HG03575 (cell line): ENCODE results near the gene BLCAP.
"Not testable (repeated sequence)": the region's sequence is repeated elsewhere in the genome, so short reads cannot be mapped to it uniquely, and the experiment has no call there.

ENCODE experiments used
- ATAC-seq: cut with Tn5 transposase; IDR thresholded peaks from one replicate; pipeline ENCODE4 v1.9.1; 2021; ENCODE audit not compliant: unreplicated experiment, insufficient number of reproducible peaks, low FRiP score; ENCODE audit errors: extremely low read depth

The BLCAP gene

GRCh38 chr20:37527638-37528445 is at the start of gene BLCAP:
BLCAP (minus strand) TSS chr20:37527876; CDS start chr20:37519174, 8,702 bp downstream.
- ATAC-seq, result no peak

DNA sequence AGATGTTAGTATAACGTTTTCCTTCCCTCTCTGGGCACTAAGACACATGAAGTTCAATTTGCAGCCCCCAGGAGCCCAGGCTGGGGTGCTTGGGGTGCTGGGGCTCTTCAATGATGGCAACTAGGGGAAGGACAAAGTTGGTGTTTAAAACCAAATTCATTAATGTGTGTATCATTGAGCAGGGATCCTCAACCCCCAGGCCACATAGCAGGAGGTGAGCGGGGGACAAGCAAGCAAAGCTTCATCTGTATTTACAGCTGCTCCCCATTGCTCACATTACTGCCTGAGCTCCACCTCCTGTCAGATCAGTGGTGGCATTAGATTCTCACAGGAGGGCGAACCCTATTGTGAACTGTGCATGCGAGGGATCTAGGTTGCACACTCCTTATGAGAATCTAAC is 49.8 kb upstream of the BLCAP start:
- ATAC-seq, result not testable (repeated sequence)

- no peak for ATAC-seq
Observed at GRCh38 chr20:37576911-37577310, 49.2 kb upstream of the BLCAP start.

DNA sequence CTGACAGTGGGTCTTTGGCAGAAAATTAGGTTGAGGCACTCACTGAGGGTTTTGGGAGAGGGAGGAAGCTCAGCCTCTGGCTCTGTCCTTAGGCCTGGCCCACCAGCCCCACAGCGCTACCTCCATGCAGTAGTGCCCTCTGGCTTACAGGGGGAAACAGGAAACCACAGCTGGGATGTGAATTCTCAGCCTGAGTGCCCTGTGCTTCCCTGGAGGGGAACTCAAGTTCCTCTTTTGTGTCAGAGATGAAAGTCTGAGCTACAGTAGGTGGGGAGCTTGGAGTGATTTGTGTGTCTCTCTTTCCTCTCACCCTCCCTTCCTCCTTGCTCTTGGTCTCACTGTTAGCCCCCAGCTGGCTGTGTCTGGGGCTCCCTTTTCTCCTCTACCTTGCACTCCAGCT is 48.2 kb upstream of the BLCAP start:
- ATAC-seq, result no peak

DNA sequence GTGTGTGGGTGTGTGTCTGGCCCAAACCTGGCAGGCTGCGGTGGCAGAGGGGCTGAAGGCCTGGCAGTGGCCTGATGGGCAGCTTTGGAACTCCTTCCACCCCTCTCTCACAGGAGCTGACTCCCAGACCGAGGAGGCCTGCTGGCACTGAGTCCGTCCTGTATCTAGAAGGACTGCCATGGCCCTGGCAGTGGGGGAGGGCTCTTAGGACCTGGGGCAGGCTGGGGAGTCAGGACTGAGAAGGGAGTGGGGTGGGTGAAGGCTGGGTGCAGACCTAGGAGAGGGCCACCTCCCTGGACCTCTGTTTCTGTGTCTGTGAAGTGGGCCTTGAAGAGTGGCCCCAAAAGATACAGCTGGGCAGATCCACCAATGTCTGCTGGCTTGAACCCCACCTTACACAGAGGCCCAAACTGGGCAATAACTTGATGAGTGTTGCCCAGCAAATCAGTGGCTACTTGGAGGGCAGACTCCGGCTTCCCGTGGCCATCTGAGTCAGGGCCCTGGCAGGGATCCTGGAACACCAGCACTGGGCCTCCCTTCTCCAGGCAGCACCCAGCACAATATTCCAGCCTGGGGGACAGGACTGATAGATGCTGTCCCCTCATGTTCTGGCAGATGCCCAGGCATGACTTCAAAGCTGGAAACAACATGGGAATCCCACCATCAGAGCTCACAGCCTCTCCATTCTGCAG is 46.7 kb upstream of the BLCAP start:
- ATAC-seq, result no peak

DNA sequence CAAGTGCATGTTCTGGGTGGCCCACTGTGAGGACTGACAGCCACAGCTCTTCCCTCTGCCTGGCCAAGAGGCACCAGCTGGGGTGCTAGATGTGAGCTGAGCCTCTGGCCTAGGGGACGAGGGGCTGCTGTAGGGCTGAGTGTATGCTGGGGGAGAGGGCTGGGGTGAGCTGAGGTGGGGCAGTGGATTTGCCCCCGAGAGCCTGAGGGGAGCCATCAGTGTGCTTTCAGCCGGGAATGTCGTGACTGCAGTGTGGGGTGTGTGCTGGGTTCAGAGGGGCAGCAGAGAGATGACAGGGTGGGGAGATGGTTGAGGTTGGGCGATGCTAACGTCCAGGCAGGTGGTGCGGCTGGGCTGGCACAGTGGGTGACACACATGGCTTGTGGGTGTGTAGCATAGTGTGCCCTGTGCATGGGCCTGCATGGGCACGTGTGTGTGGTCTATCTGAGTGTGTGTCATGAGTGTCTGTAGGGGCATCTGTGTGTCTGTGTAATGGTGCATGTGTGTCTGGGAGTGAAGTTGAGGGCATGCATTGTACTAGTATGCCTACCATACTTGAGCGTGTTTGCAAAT is 46.0 kb upstream of the BLCAP start:
- no peak for ATAC-seq

DNA sequence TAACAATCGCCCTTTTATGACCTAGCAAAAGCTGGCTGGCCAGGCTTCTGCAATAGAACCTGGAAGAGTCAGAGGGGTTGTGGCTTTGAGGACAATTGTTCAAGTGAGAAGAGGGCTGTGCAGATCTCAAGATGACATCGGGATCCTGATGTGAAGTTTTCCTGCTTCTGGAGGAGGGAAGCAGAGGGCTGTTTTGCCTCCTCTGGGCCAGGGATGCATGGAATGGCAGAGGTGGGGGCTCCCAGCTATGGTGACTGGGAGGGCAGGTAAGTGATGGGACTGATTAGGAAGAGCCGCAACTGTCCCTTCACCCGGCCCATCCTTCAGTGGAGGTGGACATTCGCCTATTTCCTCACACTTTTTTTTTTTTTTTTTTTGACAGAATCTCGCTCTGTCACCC is 43.4 kb upstream of the BLCAP start:
- no peak for ATAC-seq

DNA sequence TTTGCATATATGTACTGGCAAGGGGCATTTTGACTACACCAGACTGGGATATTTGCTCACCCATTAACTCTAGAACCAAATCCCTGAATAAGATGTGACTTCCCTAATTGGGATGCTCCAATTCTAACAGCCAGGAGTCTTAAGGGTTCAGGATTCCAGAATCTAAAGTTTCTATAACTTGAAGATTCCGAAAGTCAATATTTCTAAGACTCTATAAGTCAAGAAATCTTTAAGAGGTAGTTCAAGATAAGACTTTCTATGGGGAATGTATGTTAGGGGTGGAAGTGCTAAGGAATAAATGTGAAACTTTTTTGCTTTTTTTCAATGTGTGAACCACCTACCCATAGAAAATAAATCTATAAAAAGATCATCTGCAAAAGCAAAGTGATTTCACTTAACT is 42.7 kb upstream of the BLCAP start:
- no peak for ATAC-seq

DNA sequence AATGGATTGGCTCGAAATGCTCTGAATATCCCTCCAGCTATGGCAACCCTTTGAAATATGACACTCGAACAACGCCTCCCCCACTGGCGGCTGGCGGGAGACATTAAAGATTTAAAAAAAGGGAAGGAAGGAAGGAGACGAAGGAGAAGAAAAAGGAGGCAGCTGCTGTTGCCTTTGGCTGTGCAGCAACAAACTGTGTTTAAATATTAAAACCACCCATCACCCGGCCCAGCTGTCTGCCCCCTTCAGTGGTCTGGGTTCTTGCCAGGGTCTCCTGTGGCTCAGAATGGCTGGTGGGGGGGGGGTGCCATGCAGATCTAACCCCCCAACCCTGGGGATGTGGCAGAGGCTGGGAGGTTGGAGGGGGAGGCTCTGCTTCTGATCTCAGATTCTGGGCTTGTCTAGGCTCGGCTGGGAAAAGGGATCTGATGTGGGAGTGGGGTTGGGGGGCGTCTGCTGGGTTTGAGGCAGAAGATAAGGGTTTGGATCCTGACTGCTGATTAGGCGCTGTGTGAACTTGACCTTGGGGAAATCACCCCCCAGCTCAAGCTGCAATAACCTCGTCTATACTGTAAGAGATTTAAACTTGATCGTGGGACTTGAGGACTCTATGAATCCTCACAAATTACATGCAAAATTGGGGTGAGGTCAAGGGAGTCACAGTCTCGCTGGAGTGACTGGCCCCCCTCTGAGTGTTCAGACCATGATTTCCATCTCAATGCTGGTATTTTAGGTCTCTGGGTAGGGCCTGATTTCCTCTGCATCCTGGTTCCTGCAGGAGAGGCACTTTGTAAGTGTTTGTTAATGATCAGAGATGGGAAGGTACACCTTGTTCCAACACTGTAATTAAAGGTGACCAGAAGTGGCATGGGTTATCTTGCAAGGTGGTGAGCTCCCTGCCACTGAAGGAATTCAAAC is 40.3 kb upstream of the BLCAP start:
- ATAC-seq, result no peak

DNA sequence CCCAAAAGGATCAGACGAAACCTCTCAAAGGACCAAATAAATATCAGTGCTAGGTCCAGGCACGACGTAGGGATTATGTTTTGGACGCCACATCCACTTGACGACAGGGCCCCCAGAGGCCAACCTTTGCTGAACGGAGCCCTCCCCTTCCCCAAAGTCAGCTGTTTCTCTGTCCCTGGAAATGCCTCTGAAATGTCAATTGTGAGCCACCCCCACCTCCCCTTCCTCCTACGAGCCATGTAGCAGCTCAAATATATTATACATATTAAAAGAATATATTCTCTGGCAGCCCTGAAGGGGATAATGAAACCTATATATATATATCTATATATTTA is 39.6 kb upstream of the BLCAP start:
- no peak for ATAC-seq

DNA sequence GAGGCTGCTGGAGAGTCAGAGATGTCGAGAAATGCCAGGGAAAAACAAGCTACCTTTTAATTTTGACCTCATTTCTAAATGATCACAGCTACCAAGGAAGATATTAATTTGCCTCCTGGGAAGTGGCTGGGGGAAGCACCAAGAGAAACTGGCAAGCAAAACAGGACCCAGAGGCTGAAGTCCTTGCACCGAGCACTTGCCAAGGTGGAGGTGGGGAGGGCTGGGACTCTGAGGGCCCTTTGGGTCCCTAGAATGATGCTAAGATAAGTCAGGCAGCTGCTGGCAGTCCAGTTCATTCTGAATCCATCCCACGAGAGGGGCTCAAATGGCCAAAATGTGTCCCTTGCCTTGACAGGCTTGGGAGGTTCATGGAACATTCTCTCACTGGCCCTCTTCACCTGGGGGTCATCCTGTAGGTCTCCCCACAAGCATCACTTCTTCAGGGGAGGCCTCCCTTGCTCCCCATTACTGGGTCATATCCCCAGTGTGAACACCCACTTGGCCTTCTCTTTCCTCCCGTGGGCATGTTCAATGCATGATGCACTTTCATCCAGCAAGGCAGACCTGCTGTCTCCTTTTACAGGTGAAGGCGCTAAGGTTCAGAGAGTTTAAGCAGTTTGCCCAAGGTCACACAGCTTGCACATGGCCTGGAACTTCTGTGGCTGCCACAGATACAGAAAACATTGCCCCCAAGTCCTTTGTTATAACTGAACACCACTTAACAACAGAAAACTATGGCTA is 39.1 kb upstream of the BLCAP start:
- ATAC-seq, result no peak

- ATAC-seq, result no peak
Observed at GRCh38 chr20:37565134-37565811, 37.6 kb upstream of the BLCAP start.

DNA sequence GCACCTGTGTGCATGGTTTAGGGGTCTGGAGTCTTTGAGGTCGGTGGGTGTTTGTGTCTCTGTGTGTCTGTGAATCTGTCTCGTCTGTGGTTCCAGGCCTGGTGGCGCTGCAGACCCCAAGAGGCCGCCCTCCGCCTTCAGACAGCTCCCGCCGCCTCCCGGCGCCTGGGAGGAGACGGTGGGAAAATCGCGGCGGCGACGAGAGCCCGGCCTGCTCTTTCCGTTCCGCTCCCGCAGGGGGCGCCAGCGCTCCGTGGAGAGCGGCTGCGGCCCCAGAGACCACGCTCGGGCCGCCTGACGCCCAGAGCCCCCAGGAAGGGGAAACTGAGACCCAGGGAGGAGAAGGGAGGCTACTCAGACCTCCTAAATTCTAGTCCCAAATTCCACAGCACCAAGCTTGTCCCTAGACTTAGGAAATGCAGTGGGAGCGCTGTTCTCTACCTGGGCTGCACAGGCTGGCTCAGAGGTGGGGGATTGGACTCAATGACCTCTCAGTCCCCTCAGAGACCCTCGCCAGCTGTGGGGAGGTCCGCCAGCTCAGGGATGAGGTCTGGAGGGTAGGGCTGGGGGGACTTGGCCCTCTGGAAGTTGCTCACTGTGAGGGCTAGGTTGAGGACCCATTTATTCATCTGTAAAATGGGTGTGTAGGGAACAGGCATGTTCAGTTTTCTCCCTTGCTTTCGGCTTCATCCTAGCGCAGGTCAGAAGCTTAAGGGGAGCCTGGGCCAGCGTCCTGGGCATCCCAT is 36.9 kb upstream of the BLCAP start:
- no peak for ATAC-seq

DNA sequence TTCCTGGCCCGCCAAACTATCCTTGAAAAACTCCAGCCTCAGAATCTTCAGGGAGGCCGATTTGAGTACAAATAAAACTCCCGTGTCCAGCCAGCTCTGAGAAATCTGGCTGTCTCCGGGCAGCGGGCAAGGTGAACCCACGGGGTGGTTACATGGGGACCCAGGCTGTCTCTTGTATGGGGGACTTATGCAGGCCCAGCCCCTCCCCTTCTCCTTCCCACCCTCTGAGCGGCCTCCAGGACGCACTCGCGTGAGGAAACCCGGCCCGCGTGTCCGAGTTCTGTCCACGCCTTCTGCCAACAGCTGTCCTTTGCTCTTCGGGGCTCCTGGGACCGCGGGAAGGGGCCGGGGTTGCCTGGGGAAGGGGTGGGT is 36.3 kb upstream of the BLCAP start:
- no peak for ATAC-seq

DNA sequence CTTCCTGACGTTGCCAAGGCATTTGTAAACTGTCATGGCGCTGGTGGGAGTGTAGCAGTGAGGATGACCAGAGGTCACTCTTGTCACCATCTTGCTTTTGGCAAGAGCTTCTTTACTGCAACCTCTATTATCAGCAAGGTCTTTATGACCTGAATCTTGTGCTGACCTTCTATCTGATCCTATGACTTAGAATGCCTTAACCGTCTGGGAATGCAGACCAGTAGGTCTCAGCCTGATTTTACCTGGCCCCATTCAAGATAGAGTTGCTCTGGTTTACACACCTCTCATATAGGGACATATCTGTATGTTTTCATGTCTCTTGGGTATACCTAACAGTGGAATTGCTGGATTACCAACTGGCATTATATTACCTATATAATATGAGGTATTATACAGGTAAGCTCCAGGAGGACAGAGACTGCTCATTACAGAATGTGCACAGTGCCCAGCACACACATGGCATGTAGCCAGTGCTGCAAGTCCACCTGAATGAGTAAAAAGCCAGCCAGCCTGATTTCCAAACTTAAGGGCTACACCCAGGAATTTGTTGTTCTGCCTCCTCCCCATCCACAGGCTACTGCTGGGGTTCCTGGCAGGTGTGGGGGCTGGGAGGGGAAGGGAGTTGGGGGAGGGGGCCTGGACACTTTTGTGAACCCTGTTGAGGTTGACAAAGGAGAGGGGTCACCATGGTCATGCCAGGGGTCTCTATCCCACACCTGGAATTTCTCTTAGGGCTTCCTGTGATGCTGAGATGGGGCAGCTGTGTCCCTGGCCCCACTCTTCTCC is 35.2 kb upstream of the BLCAP start:
- ATAC-seq, result no peak

GRCh38 chr20:37560629-37561028 is 33.0 kb upstream of the BLCAP start:
- no peak for ATAC-seq
